Activated naive CD4-positive, alpha-beta T cell treated with anti-CD3 and anti-CD28 coated beads, Interleukin-2, amount 50 U/mL, for 16 hours (primary cell): ENCODE results near the gene ENTPD1.
"Not testable (repeated sequence)": the region's sequence is repeated elsewhere in the genome, so short reads cannot be mapped to it uniquely, and the experiment has no call there.

ENCODE experiments used
- DNase-seq: peaks from one replicate; pipeline ENCODE4 v3.0.0-alpha.2; 2020

ENTPD1 gene

GRCh38 chr10:95759233-95759826 is 3.4 kb downstream of the ENTPD1 start:
- no peak for DNase-seq

DNA sequence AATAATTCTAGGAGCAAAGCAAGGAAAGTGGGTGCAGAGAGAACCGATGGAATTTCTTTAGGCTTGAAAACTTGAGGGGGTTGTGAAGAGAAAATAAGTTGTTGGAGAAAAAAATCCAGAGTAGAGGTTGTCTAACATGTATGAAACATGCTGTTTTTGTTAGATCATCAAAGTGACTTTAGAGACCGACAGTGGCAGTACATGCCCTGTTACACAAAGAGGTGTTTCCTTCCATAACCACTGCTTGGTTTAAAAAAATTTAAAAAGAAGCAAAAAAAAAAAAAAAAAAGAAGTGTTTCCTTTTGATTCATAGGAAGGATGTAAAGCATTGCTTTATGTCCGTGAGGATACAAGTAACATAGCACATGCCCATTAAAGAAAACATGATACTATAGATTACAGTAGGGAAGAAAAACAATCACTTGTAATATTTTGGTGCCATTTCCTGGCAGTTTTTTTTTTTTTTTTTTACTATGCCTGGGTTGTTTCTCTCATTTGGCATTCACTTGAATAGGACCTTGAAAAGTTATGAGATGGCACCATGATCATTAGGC is 6.1 kb downstream of the ENTPD1 start:
- DNase-seq: no peak

DNA sequence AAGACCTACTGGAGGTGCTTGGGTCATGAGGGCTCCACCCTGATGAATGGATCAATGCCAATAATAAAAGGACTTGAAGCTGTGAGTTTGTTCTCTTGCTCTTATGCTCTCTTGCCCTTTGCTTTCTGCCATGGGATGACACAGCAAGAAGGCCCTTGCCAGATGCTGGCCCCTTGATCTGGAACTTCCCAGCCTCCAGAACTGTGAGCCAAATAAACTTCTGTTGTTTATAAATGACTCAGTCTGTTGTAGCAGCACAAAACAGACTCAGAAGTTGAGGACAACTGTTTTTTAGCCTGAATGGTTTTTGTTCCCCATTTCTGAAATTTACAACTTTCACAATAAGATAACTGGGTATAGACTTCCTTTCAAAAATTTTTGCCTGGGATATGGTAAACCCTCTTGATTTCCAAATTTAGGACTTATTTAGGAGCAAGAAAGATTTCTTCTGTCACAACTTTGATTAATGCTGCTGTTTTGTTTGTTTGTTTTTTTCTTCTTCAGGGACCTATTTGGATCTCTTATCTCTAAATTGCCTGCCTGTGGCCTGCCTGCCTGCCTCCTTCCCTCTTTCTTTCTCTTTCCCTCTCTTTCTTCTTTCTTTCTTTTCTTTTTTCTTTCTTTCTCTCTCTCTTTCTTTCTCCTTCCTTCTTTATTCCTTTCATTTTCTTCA is 12.1 kb downstream of the ENTPD1 start:
- no peak for DNase-seq

GRCh38 chr10:95770084-95770720 is 14.2 kb downstream of the ENTPD1 start:
- no peak for DNase-seq

DNA sequence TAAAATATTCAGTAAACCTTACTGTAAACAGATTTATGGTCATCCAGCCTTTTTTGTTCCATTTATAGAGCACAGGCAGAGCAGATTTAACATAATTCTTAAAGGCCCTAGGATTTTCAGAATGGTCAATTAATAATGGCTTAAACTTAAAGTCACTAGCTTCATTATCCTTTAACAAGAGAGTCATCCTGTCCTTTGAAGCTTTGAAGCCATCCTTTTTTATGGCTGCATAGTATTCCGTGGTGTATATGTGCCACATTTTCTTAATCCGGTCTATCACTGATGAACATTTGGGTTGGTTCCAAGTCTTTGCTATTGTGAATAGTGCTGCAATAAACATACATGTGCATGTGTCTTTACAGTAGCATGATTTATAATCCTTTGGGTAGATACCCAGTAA is 17.5 kb downstream of the ENTPD1 start:
- not testable (repeated sequence) for DNase-seq

DNA sequence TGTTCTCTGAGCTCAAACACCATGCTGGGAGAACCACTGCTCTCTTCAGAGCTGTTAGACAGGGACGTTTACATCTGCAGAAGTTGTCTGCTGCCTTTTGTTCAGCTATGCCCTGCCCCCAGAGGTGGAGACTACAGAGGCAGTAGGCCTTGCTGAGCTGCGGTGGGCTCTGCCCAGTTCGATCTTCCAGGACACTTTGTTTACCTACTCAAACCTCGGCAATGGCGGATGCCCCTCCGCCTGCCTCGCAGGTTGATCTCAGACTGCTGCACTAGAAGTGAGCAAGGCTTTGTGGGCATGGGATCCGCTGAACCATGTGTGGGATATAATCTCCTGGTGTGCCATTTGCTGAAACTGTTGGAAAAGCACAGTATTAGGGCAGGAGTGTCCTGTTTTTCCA is 21.7 kb downstream of the ENTPD1 start:
- not testable (repeated sequence) for DNase-seq

GRCh38 chr10:95782318-95782717 is 26.4 kb downstream of the ENTPD1 start:
- DNase-seq: no peak

- no peak for DNase-seq
These were observed 27.8 kb downstream of the ENTPD1 start for GRCh38 chr10:95783741-95784140.

DNA sequence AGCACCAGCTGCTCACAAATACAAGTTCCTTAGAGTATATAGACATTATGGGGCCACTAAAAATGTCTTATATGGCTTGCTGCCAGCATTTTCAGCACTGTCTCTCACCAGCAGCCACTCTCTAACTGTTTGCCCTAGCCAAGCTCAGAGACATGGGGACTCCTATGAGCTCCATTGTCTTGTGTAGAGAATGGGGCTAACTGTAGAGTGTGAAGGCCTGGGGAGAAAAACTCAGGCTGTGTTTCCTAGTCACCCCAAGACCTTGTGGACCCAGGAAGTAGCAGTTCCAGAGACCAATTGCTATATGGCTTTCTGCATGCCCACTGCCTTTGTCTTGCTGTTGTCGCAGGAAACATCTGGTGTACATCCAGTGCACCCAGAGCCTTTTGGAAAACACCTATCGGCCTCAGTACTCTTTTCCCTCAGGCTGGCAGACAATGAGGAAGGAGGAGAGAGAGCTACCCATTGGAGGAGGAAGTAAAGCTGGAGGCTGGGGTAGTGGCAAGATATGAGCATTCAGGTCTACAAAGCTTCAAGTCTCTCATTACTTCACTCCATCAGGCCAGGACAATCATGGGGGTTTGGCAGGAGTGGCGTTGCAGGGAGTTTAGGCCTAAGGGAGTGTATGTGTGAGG is 28.4 kb downstream of the ENTPD1 start:
- DNase-seq: no peak

- DNase-seq: no peak
These were observed 29.4 kb downstream of the ENTPD1 start for GRCh38 chr10:95785317-95785716.

- DNase-seq: no peak
These were observed 30.1 kb downstream of the ENTPD1 start for GRCh38 chr10:95785942-95786669.

- DNase-seq: no peak
These were observed 31.5 kb downstream of the ENTPD1 start for GRCh38 chr10:95787447-95787846.

GRCh38 chr10:95788830-95789229 is 32.9 kb downstream of the ENTPD1 start:
- DNase-seq: no peak

- DNase-seq: no peak
These were observed 33.9 kb downstream of the ENTPD1 start for GRCh38 chr10:95789902-95790301.

GRCh38 chr10:95790982-95791381 is 35.0 kb downstream of the ENTPD1 start:
- DNase-seq: no peak

GRCh38 chr10:95791425-95791979 is 35.5 kb downstream of the ENTPD1 start:
- no peak for DNase-seq

GRCh38 chr10:95792211-95792780 is 36.3 kb downstream of the ENTPD1 start:
- DNase-seq: no peak

- DNase-seq: no peak
These were observed 36.9 kb downstream of the ENTPD1 start for GRCh38 chr10:95792874-95793285.

- DNase-seq: no peak
These were observed 37.6 kb downstream of the ENTPD1 start for GRCh38 chr10:95793401-95794045.

GRCh38 chr10:95794195-95794594 is 38.2 kb downstream of the ENTPD1 start:
- DNase-seq: no peak

DNA sequence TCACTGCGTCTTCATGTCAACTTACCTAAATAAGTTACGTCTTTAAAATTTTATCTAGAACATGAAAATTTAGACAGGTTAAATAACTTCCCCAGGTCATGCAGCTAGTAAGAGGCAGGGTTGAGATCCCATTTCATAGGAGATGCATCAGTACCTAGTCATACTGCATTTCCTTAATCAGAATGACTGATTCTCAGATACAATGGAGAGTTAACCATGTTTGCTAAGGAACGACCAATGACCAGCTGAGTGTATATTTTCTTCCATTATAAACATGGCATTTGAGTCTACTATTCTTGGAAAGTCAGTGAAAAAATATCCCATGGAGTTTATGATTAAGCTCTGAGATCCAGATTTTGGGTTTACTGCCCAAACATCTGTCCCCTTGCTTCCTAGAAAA is 39.6 kb downstream of the ENTPD1 start:
- DNase-seq: no peak

- DNase-seq: no peak
These were observed 40.5 kb downstream of the ENTPD1 start for GRCh38 chr10:95796504-95796903.
